H1 (cell line): ENCODE data around the gene HIPK2.

Experiments used
- CBX5 ChIP-seq: fragments of 300-800, 300-1000 bp; sonication (generic); IDR thresholded peaks from 2 replicates; pipeline ENCODE4 v1.7.1; 2016; ENCODE audit warnings: antibody characterized with exemption, low read length, low read depth
- EP300 ChIP-seq, 2 experiments: IDR thresholded peaks; 1 replicate in 1 of 2; 2 replicates in 1 of 2; pipeline ENCODE4 v1.6.1; 2011 to 2012; ENCODE audit warnings: low read depth in 2 of 2, low read length in 2 of 2, mild to moderate bottlenecking in 2 of 2, borderline replicate concordance in 1 of 2, inconsistent platforms in 1 of 2, moderate library complexity in 1 of 2
- POLR2A ChIP-seq, 2 experiments: IDR thresholded peaks; 1 replicate in 1 of 2; 2 replicates in 1 of 2; pipeline ENCODE4 v1.6.1; 2011; ENCODE audit warnings: low read depth in 2 of 2, low read length in 2 of 2, mild to moderate bottlenecking in 2 of 2; ENCODE audit errors: control extremely low read depth in 1 of 2
- POLR2AphosphoS5 ChIP-seq: IDR thresholded peaks from 2 replicates; pipeline ENCODE4 v1.6.1; 2011; ENCODE audit warnings: low read depth, low read length
- SP2 ChIP-seq: IDR thresholded peaks from 2 replicates; pipeline ENCODE4 v1.6.1; 2012; ENCODE audit warnings: mild to moderate bottlenecking, low read length, inconsistent platforms
- TBP ChIP-seq: IDR thresholded peaks from 2 replicates; pipeline ENCODE4 v1.6.1; 2011; ENCODE audit warnings: low read depth, low read length, improper control_type of control experiment
- ZNF274 ChIP-seq: IDR thresholded peaks from 2 replicates; pipeline ENCODE4 v1.7.0; 2012; ENCODE audit warnings: low read length, borderline replicate concordance; ENCODE audit errors: extremely low read depth
- TF ChIP-seq, protein P1 (sequence below), 3 experiments: IDR thresholded peaks; 1 replicate in 2 of 3; 2 replicates in 1 of 3; pipeline versions ENCODE4 v1.5.1 to v1.6.1; 2011; ENCODE audit warnings: low read length in 3 of 3, mild to moderate bottlenecking in 3 of 3, inconsistent platforms in 2 of 3, low read depth in 1 of 3, moderate library complexity in 1 of 3; ENCODE audit not compliant: insufficient read depth in 1 of 3; ENCODE audit errors: control extremely low read depth in 1 of 3
- TF ChIP-seq, protein P2 (sequence below): IDR thresholded peaks from 2 replicates; pipeline ENCODE4 v1.6.1; 2012; ENCODE audit warnings: inconsistent platforms

DNA sequence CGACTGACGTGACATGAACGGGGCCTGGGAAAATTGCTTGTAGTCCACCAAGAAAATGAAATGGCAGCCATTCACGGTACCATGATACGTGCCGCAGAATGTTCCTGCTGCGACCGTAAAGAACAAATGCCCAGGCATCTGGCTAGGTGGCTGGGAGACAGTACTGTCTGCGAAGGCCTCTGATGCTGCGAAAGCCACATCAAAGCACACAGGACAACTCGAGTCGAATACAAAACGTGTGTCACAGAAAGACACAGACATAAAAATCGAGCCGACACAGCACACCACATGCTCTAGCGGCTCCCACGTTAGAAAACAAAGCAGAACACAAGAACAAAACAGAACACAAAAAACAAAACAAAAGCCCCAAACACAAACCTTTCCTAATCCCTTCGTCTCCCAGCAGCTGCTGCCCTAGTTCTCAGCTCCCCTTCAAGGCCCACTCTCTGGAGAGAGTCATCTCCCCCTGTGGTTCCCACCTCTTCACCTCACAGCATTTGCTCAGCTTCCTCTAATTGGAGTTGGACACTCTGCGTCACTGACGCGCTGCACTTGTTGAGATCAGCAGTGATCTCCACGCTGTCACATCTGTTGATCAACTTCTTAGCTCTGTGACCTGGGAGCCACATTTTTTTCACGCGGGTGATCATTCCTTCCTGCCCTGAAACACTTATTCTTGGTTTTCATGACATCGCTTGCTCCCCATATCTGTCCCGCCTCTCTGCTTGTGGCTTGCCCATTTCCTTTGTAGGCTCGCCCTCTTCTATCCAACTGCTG, 142.1 kb downstream of the HIPK2 start:
- TF ChIP-seq, protein P1, sequence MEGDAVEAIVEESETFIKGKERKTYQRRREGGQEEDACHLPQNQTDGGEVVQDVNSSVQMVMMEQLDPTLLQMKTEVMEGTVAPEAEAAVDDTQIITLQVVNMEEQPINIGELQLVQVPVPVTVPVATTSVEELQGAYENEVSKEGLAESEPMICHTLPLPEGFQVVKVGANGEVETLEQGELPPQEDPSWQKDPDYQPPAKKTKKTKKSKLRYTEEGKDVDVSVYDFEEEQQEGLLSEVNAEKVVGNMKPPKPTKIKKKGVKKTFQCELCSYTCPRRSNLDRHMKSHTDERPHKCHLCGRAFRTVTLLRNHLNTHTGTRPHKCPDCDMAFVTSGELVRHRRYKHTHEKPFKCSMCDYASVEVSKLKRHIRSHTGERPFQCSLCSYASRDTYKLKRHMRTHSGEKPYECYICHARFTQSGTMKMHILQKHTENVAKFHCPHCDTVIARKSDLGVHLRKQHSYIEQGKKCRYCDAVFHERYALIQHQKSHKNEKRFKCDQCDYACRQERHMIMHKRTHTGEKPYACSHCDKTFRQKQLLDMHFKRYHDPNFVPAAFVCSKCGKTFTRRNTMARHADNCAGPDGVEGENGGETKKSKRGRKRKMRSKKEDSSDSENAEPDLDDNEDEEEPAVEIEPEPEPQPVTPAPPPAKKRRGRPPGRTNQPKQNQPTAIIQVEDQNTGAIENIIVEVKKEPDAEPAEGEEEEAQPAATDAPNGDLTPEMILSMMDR (IDR thresholded peaks at IDR 0.05; ENCODE audit: control extremely low read depth in 1 of 3, insufficient read depth in 1 of 3, low read depth in 1 of 3, low read length in 3 of 3): no peak
- TF ChIP-seq EP300 (IDR thresholded peaks at IDR 0.05; ENCODE audit: borderline replicate concordance in 1 of 2, low read depth in 2 of 2, low read length in 2 of 2) (no peak), SP2 (no peak), POLR2AphosphoS5 (no peak), POLR2A (IDR thresholded peaks at IDR 0.05; ENCODE audit: control extremely low read depth in 1 of 2, low read depth in 2 of 2, low read length in 2 of 2) (no peak), CBX5 (no peak), TBP (no peak), ZNF274 (no peak)
- TF ChIP-seq, protein P2, sequence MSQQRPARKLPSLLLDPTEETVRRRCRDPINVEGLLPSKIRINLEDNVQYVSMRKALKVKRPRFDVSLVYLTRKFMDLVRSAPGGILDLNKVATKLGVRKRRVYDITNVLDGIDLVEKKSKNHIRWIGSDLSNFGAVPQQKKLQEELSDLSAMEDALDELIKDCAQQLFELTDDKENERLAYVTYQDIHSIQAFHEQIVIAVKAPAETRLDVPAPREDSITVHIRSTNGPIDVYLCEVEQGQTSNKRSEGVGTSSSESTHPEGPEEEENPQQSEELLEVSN: no peak
